ENCODE data around the gene ST8SIA4.

DNA sequence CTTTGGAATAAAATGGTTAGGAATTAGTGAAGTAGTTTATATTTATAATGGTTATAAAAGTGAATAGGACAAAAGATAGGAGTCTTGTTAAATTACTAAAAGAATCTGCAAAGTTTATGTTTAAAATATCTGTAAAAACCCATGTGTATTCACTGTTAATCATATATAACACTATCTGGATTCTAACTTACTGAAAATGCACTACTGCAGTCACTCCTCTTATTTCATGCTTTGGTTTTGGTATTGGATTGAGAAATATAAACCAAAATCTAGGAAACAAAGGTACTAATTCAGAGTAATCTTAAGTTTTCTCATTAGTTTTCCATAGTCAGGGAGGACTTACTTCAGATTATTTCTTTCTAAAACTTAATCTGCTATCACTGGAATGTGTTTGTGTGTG, 49.5 kb downstream of the ST8SIA4 start:
- TF ChIP-seq, protein P1, sequence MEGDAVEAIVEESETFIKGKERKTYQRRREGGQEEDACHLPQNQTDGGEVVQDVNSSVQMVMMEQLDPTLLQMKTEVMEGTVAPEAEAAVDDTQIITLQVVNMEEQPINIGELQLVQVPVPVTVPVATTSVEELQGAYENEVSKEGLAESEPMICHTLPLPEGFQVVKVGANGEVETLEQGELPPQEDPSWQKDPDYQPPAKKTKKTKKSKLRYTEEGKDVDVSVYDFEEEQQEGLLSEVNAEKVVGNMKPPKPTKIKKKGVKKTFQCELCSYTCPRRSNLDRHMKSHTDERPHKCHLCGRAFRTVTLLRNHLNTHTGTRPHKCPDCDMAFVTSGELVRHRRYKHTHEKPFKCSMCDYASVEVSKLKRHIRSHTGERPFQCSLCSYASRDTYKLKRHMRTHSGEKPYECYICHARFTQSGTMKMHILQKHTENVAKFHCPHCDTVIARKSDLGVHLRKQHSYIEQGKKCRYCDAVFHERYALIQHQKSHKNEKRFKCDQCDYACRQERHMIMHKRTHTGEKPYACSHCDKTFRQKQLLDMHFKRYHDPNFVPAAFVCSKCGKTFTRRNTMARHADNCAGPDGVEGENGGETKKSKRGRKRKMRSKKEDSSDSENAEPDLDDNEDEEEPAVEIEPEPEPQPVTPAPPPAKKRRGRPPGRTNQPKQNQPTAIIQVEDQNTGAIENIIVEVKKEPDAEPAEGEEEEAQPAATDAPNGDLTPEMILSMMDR (IDR thresholded peaks at IDR 0.05): no peak
- no peak for TF ChIP-seq POLR2AphosphoS5 (IDR thresholded peaks at IDR 0.05)
- no peak for TF ChIP-seq POLR2A (IDR thresholded peaks at IDR 0.05)
- TF ChIP-seq EP300 (IDR thresholded peaks at IDR 0.05): no peak

Measured in upper lobe of left lung (tissue), 4 donors.